SKM-1 treated with dmso at 0.1 percent for 144 hours (cell line): Measurements from ENCODE around the gene CDK14.

ENCODE experiments used
- DNase-seq: peaks from one replicate; lab custom pipeline; 2025; ENCODE audit not compliant: unreplicated experiment; lab: John Stamatoyannopoulos, UW

Gene CDK14

DNA sequence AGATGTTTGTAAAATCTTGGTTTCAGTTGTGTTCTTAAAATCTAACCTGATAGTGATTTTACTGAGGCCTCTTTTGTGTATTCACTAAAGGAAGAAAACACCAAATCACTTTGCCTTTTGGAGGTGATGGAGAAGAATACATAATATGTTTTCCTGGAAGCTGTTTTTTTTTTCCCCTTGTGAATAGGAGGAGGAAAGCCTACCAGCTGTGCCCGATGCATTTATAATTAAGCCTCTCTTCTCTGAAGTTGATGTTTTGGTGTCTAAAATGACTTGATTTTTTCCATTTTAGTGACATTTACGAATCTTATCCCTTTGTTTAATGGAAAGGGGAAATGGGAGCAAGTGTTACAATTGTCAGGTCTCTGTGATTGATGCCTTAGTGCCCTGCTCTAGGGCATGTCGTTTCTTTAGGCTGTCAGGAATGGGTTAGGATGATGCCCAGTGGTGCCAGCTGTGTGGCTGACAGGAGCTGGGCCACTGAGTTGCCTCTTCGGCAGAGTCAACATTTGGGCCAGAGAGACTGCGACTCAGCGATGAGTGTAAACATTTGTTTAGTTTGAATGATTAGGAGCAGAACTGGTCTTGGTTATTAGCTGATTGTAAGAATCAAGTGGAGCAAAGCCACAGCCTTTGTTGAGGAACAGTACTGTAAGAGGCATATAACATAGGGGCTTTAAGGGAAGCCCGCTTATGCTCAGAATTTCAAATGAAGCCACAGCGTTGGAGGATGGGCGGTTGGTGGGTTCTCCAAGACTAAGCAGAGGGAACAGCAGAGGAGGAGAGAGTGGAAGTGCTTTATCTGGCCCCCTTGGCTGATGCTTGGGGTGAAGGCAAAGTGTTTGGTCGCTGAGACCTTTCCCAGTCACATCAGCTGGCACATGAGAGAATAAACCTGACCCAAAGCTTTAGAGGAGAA, 81.6 kb downstream of the CDK14 start:
- no peak for DNase-seq

DNA sequence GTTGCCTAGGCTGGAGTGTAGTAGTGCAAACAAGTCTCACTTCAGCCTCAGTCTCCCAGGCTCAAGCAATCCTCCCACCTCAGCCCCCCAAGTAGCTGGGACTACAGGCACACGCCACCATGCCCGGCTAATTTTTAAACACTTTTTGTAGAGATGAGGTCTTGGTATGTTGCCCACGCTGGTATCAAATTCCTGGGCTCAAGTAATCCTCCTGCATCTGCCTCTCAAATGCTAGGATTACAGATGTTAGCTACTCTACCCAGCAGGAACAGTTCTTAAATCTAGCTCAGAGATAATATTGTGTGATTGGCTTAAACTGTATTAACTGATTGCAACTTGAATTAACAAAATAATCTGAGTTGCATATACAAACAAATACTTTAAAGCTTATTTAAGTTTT, 82.9 kb downstream of the CDK14 start:
- no peak for DNase-seq

- no peak for DNase-seq
Observed at GRCh38 chr7:90680484-90680883, 84.4 kb downstream of the CDK14 start.

GRCh38 chr7:90681336-90682022, 85.4 kb downstream of the CDK14 start:
- no peak for DNase-seq

DNA sequence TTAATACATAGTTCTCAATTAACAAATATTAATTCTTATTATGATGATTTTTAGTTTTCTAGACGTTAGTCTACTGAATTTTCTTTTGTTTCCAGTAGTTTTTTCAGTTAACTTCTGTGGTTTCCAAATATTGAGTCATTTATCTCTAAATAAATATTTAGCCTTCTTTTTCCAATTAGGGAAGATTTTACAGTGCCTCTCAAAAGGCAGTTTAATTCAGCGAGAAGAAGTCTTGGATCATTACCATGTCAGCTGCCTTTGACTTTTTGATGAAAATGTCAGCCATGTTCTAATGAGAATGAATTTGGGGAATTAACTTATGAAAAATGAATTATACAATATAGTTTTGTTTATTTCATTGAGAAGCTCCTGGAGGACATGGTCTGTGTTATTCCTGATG, 90.0 kb downstream of the CDK14 start:
- DNase-seq, result no peak

DNA sequence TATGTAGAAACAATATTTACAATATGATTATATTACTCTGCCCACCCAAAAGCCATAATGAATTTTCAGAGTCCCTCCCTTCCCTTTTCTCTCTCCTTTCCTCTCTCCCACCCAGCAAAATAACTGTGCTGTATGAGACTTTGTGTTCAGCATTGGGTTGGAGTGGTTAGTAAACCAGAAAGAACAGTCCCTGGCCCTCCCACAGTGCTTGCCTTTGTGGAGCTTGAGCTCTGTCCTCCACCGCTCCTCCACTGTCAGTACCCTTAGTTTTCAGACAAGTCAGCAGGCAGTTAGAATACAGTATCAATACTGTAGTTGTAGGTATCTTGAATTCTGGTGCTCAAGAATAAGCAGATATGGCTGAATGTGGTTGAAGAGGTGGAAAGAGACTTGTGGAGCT, 92.7 kb downstream of the CDK14 start:
- DNase-seq, result no peak

GRCh38 chr7:90689260-90689659, 93.1 kb downstream of the CDK14 start:
- DNase-seq, result no peak

- DNase-seq, result no peak
Observed at GRCh38 chr7:90690159-90690858, 94.2 kb downstream of the CDK14 start.

DNA sequence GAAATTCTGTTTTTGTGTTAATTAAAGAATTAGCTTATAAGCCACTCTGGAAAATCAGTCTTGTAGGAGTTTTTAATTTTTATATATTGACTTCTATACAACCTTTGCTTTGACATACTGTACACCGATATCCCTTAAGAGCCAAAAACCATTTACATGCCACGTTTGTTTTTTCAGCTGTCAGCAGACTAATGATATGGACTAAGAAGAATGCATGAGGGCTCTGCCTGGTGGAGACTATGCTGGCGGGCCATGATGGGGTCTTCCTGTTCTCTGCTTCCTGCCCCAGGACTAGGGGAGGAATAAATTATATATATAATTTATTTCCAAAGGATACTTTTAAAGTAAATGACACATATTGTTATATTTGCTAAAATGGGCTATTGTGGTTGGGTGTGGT, 96.3 kb downstream of the CDK14 start:
- DNase-seq, result no peak

DNA sequence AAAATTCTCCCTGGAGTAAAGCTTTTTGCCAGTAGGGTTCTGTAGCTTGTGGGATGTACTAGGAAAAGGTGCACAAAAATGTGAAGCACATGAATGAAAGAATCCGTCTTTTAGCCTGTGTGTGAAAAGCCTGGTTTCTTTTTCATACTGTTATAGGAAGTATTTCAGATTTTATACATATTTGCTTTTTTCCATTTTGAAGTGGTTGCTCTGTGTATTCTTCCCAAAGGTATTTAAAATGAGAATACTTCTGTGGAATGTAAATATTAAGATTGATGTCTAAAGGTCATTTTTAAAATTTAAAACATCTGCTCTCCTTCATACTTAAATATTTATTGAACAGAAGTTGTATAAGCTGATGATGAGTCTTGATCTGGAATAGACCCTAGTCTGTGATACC, 96.8 kb downstream of the CDK14 start:
- DNase-seq, result no peak

DNA sequence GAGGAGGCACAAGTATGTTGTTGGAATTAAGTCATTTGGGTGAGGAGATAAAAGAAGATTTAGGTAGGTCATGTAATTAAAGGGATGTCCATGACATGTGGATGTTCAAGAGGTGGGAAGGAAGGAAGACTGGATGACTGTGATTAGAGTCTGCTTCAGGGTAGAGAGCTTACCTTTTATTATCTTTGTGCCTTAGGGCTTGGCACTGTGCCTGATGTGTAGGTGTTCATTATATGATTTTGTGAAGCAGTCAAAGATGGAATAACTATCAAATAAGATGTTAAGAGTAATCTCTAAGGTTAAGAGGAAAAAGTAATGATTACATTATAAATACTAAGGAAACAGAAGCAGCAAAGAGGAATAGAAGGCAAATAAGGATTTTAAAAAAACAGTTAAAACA, 97.8 kb downstream of the CDK14 start:
- DNase-seq, result no peak

- no peak for DNase-seq
Observed at GRCh38 chr7:90698616-90699015, 102.5 kb downstream of the CDK14 start.

DNA sequence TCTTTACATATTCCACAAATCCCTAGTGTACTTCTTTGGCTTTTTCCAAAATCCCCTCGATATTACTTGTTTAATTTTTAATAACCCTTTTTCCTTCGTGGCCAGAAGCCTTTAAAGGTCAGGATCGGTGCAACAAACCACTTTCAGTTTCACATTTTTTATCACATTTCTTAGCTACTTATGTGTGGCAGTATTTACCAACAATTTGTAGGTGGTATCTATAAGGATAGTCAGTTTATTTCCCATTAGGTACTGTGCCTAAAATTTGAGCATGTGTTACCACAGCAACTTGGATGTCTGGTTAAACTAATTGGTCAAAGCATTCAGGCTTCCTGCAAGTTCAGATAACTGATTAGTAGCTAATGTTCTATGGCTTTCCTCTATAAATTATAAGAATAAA, 104.9 kb downstream of the CDK14 start:
- no peak for DNase-seq

DNA sequence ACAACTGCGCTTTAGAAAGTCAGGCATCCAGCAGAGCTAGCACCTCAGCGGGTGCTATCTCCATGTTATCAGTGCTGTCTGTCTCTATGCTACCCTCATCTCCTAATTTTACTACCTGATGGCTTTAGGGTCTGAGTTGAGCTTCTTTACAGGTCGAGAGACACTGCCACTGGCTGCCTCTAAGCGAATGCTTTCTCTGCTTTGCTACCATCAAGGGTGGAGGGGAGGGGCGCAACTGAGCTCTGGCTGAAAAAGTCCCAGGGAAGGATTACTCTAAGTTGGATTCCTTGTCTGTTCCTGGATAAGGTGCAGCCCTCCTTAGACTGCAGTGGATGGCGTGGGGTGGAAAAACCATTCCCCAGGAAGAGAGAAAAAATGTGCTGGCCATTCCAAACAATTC, 105.7 kb downstream of the CDK14 start:
- no peak for DNase-seq

DNA sequence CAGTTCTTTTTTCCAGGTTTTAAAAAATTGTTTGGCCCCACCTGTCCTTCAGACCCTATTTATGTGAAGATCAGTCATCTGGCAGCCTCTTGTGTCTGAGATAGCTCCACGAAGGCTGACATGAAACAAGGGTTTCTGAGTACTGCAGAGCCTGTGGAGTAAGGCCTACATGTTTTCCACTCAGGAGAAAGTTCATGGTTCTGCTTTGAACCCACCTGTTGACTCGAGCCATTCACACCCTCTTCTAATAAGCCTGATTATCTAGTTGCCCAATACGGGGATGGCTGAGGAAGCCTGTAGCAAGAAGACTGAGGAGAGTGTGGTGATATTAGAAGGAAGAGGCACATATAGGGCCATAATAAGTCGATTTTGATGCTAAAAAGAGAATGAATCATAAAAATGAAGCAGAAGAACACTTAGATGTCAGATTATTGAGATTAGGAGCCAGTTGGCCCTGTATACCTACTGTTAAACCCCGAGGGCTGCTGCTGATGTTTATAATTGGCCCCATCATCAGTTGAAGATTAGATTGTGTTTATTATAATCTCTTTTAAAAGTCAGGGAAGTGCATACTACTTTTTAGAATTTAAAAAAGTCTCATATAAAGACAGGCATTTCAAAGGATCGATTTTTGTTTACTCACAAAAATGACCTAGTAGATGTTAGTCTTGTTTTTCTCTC, 109.4 kb downstream of the CDK14 start:
- no peak for DNase-seq

- DNase-seq, result no peak
Observed at GRCh38 chr7:90706072-90706716, 110.1 kb downstream of the CDK14 start.

- no peak for DNase-seq
Observed at GRCh38 chr7:90708841-90709317, 112.8 kb downstream of the CDK14 start.

DNA sequence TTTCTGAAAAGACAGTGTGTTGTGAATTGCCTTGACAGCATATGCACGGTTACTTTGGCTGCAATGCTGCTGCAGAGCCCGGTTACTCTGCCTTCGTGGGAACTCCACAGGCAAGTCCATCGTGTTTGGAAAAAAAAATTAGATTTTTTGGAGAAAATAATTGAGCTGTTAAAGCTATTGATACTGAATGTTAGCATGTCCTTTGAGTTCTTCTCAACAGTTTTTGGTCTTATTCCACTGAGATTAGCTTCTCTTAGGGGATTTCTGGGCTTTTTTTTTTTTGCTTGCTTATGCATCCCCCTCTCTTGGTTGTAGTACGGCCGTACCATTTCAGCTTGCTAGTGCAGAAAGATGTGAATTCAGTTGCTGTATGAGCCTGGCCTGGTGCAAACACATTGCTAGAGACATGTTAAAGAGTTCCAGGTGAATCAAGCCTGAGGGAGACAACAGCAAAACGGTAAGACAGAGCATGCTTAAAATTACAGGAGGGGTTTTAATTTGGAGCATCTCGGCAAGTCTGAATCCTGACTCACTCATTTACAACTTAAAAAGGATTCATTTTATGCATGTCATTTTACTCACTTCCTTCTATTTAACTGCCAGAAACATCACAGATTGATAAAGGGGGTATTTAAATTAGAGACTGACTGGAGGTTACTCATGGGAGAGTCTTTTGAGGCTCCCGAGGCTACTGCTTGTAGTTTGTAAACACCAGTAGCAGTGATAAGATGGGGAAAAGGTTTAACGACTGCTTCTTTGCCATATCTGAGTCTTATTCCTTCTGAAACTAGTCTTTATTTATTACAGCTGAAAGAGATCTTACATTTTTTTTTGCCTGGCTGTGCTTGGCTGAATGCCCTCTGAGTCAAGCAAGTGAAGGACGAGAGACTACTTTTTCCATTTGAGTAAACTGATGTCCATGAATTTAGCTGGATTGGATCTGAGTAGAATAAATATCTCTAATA, 113.7 kb downstream of the CDK14 start:
- no peak for DNase-seq

GRCh38 chr7:90710466-90710850, 114.3 kb downstream of the CDK14 start:
- DNase-seq, result no peak

DNA sequence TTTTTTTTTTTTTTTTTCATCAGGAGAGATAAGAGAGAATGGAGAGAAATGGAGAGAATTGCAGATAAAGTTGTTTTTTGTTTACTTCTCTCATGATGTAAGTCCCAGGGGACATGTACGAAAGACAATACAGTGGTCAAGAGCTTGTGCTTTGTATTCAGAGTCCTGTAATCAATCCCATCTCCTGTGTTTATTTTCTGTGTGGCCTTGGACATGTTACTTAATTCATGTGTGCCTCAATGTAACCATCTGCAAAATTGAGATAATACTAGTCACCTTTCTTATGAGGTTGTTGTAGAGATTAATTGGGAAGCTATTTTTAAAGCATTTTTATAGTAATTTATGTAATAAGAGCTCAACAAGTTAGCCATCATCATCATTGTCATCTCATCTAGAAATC, 117.5 kb downstream of the CDK14 start:
- DNase-seq, result no peak
